GM12873 (cell line): ENCODE results near the gene IL17C.

ENCODE experiments used
- TF ChIP-seq, protein P1 (sequence below): IDR thresholded peaks from 2 replicates; pipeline ENCODE4 v1.5.1; 2012; ENCODE audit warnings: low read depth, mild to moderate bottlenecking, moderate library complexity, low read length, control low read depth; ENCODE audit not compliant: insufficient read depth; ENCODE audit errors: missing control alignments

IL17C gene

DNA sequence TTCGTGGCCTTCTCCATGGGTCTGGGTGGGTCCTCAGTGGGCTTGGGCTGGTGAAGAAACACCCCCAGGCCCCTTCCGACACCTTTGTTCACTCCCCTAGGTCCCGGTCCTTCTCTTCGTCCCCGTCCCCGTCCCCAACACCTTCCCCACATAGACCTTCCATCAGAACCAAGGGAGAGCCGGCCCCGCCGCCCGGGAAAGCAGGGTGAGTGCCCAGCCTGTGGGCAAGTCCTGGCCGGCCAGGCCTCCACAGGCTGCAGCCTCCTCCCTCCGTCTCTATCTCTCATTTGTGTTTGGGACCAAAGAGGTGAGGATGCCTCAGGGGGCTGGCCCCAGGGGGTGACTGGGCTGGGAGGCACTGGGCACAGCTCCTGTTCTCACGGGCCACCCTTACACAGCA, 14.5 kb upstream of the IL17C start:
- TF ChIP-seq, protein P1, sequence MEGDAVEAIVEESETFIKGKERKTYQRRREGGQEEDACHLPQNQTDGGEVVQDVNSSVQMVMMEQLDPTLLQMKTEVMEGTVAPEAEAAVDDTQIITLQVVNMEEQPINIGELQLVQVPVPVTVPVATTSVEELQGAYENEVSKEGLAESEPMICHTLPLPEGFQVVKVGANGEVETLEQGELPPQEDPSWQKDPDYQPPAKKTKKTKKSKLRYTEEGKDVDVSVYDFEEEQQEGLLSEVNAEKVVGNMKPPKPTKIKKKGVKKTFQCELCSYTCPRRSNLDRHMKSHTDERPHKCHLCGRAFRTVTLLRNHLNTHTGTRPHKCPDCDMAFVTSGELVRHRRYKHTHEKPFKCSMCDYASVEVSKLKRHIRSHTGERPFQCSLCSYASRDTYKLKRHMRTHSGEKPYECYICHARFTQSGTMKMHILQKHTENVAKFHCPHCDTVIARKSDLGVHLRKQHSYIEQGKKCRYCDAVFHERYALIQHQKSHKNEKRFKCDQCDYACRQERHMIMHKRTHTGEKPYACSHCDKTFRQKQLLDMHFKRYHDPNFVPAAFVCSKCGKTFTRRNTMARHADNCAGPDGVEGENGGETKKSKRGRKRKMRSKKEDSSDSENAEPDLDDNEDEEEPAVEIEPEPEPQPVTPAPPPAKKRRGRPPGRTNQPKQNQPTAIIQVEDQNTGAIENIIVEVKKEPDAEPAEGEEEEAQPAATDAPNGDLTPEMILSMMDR, result no peak

GRCh38 chr16:88624481-88624880, 13.9 kb upstream of the IL17C start:
- TF ChIP-seq, protein P1, result no peak

DNA sequence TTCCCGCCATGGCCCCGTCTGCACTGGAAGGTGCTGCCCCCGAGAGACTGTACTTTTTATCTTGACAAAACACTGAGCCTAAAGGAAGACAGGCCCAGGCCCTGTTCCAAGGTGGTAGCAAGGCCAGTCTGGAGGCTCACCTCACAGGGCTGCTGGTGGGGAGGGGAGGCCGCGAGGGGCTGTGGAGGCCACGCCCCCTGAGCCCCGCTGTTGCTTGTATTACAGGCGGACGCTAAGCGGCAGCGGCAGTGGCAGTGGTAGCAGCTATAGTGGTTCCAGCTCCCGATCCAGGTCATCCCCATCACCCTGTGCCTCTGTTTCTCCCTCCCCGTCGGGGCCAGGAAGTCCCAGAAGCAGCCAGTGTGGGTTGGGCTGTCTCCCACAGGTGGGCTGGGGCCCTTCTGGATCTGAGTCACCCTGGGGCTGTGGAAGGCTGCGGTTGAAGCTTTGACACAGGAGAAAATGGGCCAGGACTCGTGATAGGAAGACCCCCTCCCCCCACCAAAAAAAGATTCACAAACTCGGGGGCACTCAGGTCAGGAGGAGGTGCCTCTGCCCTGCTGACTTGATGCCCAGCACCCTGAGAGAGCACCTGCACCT, 13.3 kb upstream of the IL17C start:
- TF ChIP-seq, protein P1, result no peak

DNA sequence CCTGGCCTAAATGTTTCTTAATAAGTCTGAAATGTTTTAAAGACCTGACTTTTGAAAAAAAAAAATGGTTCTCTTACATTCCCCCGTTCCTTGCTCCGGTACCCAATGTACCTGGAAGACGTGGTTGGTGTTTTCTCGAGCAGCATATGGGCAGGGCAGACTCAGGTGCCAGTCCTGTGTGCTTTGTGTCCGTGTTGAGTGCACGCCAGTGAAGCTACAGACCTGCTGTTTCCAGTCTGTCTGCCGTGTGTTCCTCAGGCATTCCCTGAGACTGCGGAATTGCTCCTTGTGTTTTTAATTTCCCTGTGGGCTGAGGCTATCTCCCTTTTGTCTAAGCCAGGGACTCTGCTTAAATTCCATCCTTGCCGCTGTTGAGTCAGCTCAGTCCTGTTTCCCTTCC, 11.7 kb upstream of the IL17C start:
- TF ChIP-seq, protein P1, result no peak

DNA sequence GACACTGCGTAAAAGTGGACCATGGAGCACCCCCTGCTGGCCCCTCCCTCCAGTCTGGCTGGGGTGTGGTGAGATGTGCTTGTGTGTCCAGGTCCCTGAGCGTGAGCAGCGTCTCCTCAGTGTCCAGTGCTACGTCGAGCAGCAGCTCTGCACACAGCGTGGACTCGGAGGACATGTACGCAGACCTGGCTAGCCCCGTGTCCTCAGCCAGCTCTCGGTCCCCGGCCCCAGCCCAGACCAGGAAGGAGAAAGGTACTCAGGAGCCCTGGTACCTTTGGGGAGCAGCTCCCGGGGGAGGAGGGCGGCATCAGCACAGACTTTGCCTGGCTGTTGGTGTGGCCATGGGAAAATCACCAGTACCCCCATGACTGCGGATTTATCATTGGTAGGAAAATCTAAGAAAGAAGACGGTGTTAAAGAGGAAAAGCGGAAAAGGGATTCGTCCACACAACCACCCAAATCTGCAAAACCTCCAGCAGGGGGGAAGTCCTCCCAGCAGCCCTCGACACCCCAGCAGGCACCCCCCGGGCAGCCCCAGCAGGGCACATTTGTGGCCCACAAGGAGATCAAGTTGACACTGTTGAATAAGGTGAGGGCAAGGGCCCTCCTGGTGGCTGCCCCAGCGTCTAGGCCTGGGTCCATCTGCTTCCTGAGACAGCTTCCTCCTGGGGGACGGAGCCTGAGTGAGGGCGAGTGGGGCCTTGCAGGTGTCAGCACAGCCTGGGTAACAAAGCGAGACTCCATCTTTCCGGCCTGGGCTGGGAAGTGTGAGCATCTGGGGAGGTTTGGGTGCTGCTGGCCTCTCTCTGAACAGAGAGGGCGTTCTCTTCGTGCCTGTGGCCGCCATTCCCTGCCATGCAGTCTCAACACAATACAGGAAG, 10.6 kb upstream of the IL17C start:
- TF ChIP-seq, protein P1, result no peak

DNA sequence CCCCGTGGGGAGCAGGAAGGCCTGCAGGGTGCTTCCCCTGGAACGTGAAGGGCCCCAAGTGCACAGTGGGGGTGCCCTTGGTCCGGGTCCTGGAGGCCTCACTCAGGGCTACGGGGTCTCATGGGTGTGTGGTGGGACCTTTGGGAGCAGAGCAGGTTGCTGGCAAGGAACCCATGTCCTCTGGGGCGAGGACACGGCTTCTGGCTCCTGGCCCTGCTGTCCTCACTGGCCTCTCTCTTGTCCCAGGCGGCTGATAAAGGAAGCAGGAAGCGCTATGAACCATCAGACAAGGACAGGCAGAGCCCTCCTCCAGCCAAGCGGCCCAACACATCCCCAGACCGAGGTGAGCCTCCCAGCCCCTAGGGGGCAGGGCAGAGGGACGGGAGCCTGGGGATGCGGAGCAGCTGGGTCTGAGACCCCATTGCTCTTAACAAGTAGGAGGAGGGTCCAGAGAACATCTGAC, 9.8 kb upstream of the IL17C start:
- TF ChIP-seq, protein P1, result peak; percentile 35

DNA sequence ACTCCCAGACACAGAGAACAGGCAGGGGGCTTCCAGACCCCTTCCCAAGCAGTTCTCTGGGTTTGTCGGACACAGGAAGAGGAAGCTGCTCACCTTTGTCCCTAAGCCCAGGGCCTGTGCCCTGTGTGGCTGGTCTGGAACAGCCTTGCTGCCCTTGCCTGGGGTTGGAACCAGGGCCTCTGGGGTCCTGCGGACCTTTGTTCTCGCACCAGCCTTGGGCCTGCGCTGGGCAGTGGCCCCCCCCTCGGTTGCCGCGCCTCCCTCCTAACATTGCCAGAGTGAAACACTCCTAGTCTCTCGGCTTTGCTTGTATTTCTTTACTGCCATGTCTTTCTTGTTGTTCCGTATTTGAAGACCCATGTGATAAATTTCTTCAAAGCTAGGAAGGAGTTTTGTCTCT, 8.5 kb upstream of the IL17C start:
- TF ChIP-seq, protein P1, result no peak
